AG04449 (cell line): ENCODE data around the gene PIAS1.
"Not testable (repeated sequence)": the region's sequence is repeated elsewhere in the genome, so short reads cannot be mapped to it uniquely, and the experiment has no call there.

Source experiments
- CTCF ChIA-PET: fragments of 350-600 bp; formaldehyde crosslinking; extraction: SDS; loops from one replicate; lab custom pipeline; 2021; ENCODE audit warnings: antibody characterized with exemption; lab: Yijun Ruan, JAX
- POLR2A ChIA-PET: fragments of 400-600, 350-600 bp; formaldehyde crosslinking; extraction: SDS; loops from one replicate; lab custom pipeline; 2020; ENCODE audit warnings: antibody characterized with exemption, inconsistent platforms; lab: Yijun Ruan, JAX
- DNase-seq: peaks from one replicate; pipeline ENCODE4 v3.0.0-alpha.2; 2010; ENCODE audit warnings: low read depth, low spot score
- H3K4me3 ChIP-seq: 2 replicates; pipeline ENCODE4 v1.5.1; 2011; ENCODE audit warnings: low read depth, mild to moderate bottlenecking, control low read depth, low read length
- TF ChIP-seq, protein P1 (sequence below): IDR thresholded peaks from one replicate; pipeline ENCODE4 v1.5.1; 2011; ENCODE audit warnings: mild to moderate bottlenecking, moderate library complexity, low read length, control low read depth, inconsistent platforms; ENCODE audit not compliant: insufficient read depth; ENCODE audit errors: missing control alignments

PIAS1 gene

GRCh38 chr15:68053001-68053400 lies 1.1 kb upstream of the PIAS1 start:
- POLR2A ChIA-PET, result interaction anchor here (0.9 kb wide), 1 partner anchor 125 kb away, joined by 4 read pairs; no protein-coding TSS in a partner anchor
- TF ChIP-seq, protein P1, sequence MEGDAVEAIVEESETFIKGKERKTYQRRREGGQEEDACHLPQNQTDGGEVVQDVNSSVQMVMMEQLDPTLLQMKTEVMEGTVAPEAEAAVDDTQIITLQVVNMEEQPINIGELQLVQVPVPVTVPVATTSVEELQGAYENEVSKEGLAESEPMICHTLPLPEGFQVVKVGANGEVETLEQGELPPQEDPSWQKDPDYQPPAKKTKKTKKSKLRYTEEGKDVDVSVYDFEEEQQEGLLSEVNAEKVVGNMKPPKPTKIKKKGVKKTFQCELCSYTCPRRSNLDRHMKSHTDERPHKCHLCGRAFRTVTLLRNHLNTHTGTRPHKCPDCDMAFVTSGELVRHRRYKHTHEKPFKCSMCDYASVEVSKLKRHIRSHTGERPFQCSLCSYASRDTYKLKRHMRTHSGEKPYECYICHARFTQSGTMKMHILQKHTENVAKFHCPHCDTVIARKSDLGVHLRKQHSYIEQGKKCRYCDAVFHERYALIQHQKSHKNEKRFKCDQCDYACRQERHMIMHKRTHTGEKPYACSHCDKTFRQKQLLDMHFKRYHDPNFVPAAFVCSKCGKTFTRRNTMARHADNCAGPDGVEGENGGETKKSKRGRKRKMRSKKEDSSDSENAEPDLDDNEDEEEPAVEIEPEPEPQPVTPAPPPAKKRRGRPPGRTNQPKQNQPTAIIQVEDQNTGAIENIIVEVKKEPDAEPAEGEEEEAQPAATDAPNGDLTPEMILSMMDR, result no peak
- CTCF ChIA-PET, result interaction anchor here (1.2 kb wide), 1 partner anchor 10 kb away, joined by 3 read pairs; no protein-coding TSS in a partner anchor
- H3K4me3 ChIP-seq, result no peak overlapping the region
- DNase-seq, result no peak

GRCh38 chr15:68054628-68055223 lies 611 bp downstream of the PIAS1 start:
- ChIA-PET CTCF (interaction anchor here (1.1 to 4.1 kb wide), 2 partner anchors 98 to 191 kb away, joined by 3 to 32 read pairs; no protein-coding TSS in a partner anchor), POLR2A (interaction anchor here (0.8 to 1.0 kb wide), 2 partner anchors 96 to 140 kb away, joined by 4 read pairs; no protein-coding TSS in a partner anchor)
- no peak for DNase-seq
- H3K4me3 ChIP-seq, result peak overlapping the region; percentile 81
- TF ChIP-seq, protein P1, result no peak

DNA sequence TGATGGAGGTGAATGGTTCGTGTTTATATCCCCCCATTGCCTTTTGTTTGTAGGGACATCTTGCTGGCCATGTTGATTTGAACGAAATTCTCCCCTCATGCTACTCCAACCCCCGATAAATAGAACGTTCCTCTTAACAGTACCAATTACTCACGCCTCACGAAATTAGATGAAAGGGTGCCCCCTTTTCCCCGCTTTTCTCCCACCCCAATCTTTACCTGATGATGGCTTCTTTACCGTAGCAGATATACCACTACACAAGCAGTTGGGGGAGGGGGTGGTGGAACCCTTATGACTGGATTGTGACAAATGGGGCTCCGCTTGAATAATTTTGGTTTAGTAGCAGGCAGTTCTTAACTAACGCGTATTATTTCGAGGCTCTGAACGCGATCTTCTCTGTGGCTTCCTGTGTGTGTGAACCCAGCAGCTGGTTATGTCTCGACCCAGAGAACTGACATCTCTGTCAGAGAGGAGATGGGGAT lies 1.1 kb downstream of the PIAS1 start:
- POLR2A ChIA-PET, result no interaction called here
- DNase-seq, result no peak
- CTCF ChIA-PET, result interaction anchor here (0.7 to 4.1 kb wide), 5 partner anchors 23 to 192 kb away, joined by 3 to 32 read pairs (median 3); no protein-coding TSS in a partner anchor
- TF ChIP-seq, protein P1, result no peak
- peak overlapping the region; percentile 81 for H3K4me3 ChIP-seq

- TF ChIP-seq, protein P1, result no peak
- no peak for DNase-seq
- ChIA-PET CTCF (interaction anchor here (0.7 to 4.1 kb wide), 5 partner anchors 22 to 193 kb away, joined by 3 to 32 read pairs (median 3); no protein-coding TSS in a partner anchor), POLR2A (interaction anchor here (0.6 kb wide), 1 partner anchor 54 kb away, joined by 3 read pairs; no protein-coding TSS in a partner anchor)
- H3K4me3 ChIP-seq, result peak overlapping the region; percentile 81
Observed at GRCh38 chr15:68056097-68056865, 2.2 kb downstream of the PIAS1 start.

DNA sequence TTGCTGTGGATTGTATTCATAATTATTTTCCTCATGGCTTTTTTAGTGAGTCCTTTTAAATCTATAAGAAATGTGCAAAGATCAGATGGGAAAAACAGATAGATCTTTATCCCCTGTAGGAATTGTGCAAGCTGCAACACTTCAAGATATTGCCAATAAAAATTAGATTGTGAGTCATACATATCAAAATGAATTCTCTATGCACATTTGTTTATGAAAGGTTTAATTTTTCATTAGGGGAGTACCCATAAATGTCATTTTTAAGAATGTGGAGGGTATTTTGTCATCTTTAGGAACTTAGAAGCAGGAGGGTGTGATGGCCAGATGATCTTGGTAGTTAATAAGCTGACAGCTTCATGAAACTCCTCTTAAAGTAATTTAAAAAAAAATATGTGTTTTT lies 2.9 kb downstream of the PIAS1 start:
- DNase-seq, result no peak
- POLR2A ChIA-PET, result no interaction called here
- TF ChIP-seq, protein P1, result no peak
- no peak overlapping the region for H3K4me3 ChIP-seq
- CTCF ChIA-PET, result interaction anchor here (1.0 to 4.1 kb wide), 3 partner anchors 23 to 193 kb away, joined by 3 to 32 read pairs (median 13); no protein-coding TSS in a partner anchor

DNA sequence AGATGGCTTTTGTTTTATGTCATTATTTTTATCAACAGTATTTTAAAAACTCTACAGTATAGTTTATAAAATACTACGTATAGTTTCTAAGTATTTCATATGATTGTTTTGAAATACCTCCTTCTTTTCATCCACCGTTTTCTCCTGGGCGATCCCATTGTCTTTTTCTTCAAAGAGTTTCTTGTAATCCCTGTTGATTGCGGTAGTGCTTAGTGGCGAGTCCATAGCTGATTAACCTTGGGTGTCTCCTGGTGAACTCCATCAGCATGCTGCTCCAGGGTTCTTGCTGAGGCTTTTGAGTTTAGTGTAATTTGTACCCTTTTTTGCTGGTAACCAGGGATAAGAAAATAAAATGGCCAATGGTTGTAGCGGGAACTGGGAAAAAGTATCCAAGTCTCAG lies 3.6 kb downstream of the PIAS1 start:
- TF ChIP-seq, protein P1, result no peak
- no peak overlapping the region for H3K4me3 ChIP-seq
- ChIA-PET CTCF (interaction anchor here (4.1 kb wide), 1 partner anchor 194 kb away, joined by 32 read pairs; no protein-coding TSS in a partner anchor), POLR2A (no interaction called here)
- DNase-seq, result no peak

DNA sequence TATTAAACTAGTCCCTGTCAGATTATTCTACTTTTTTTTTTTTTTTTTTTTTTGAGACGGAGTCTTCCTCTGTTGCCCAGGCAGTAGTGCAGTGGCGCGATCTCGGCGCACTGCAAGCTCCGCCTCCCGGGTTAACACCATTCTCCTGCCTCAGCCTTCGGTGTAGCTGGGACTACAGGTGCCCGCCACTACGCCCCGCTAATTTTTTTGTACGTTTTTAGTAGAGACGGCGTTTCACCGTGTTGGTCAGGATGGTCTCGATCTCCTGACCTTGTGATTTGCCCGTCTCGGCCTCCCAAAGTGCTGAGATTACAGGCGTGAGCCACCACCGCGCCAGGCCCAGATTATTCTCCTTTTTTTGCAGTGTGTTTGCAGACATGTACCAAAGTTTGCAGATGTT lies 4.9 kb downstream of the PIAS1 start:
- CTCF ChIA-PET, H3K4me3 ChIP-seq, POLR2A ChIA-PET, DNase-seq: not testable (repeated sequence)
